GM12878 (cell line): ENCODE measurements around the gene CCDC3. TPM values are rescaled to one million over a fixed set of nuclear protein-coding genes. Genes with fewer than 3 reads are reported as not detected.

ENCODE experiments used
- ATAC-seq: fragments of 200-7000 bp; cut with Tn5 transposase; 3 replicates; pipeline ENCODE4 v1.9.1; 2020; ENCODE audit warnings: mild to moderate bottlenecking, moderate library complexity
- BruUV-seq: library from RNA; stranded (reverse); fragments of 400-500 nt; replicated peaks from 2 replicates; lab custom pipeline; 2021; lab: Mats Ljungman, UMichigan
- CTCF ChIA-PET: fragments of 300-600 bp; sonication (Branson Sonifier 250); formaldehyde crosslinking; extraction: SDS; loops from one replicate; lab custom pipeline; 2021; ENCODE audit warnings: inconsistent platforms; lab: Yijun Ruan, JAX
- POLR2A ChIA-PET: fragments of 350-600 bp; formaldehyde crosslinking; extraction: SDS; loops from one replicate; lab custom pipeline; 2021; ENCODE audit warnings: inconsistent platforms; lab: Charles Lee
- RAD21 ChIA-PET: fragments of 300-600 bp; sonication (Branson Sonifier 250); formaldehyde crosslinking; loops from one replicate; lab custom pipeline; 2023; ENCODE audit warnings: antibody characterized with exemption; ENCODE audit not compliant: unreplicated experiment; lab: Charles Lee
- SMC1A ChIA-PET: fragments of 300-600 bp; sonication (Branson Sonifier 250); formaldehyde crosslinking; loops from one replicate; lab custom pipeline; 2023; ENCODE audit not compliant: unreplicated experiment, uncharacterized antibody; lab: Charles Lee
- DNase-seq: peaks from one replicate; pipeline ENCODE4 v3.0.0-alpha.2; 2011; ENCODE audit warnings: low read depth, low spot score
- FAIRE-seq: peaks from 3 replicates; lab custom pipeline; 2011; peaks lifted over from hg19 to GRCh38; lab: Jason Lieb, UNC
- H2AFZ ChIP-seq: 2 replicates; pipeline ENCODE4 v1.6.0; 2011; ENCODE audit warnings: low read depth, low read length, control low read depth; ENCODE audit not compliant: control insufficient read depth
- H3K27ac ChIP-seq: 2 replicates; pipeline ENCODE4 v1.5.1; 2011; ENCODE audit warnings: control low read depth; ENCODE audit not compliant: control insufficient read depth, insufficient read depth
- H3K27me3 ChIP-seq, 2 experiments: replicated peaks in 1 of 2; 2 replicates each; pipeline versions ENCODE4 v1.6.0 to v1.6.1; 2011; ENCODE audit warnings: low read length in 1 of 2; ENCODE audit not compliant: control insufficient read depth in 2 of 2, insufficient read depth in 2 of 2
- H3K36me3 ChIP-seq, 2 experiments: 2 replicates each; pipeline ENCODE4 v1.5.1; 2011; ENCODE audit warnings: low read length in 1 of 2; ENCODE audit not compliant: control insufficient read depth in 2 of 2, insufficient read depth in 2 of 2
- H3K4me1 ChIP-seq: 2 replicates; pipeline ENCODE4 v1.6.1; 2011; ENCODE audit warnings: mild to moderate bottlenecking, low read length, moderate library complexity, mixed read lengths; ENCODE audit not compliant: control insufficient read depth, insufficient read depth
- H3K4me2 ChIP-seq: 2 replicates; pipeline ENCODE4 v1.6.0; 2011; ENCODE audit warnings: control low read depth; ENCODE audit not compliant: control insufficient read depth, insufficient read depth
- H3K4me3 ChIP-seq: fragments of 200-600 bp; sonication (generic); 2 replicates; pipeline ENCODE4 v1.5.1; 2016
- H3K79me2 ChIP-seq: 2 replicates; pipeline ENCODE4 v1.6.0; 2011; ENCODE audit warnings: low read length; ENCODE audit not compliant: control insufficient read depth, insufficient read depth
- H3K9ac ChIP-seq: 2 replicates; pipeline ENCODE4 v1.8.0; 2011; ENCODE audit warnings: low read length, control low read depth, mixed read lengths; ENCODE audit not compliant: control insufficient read depth, insufficient read depth
- H3K9me3 ChIP-seq: replicated peaks from 3 replicates; pipeline ENCODE4 v1.5.1; 2011; ENCODE audit warnings: mild to moderate bottlenecking, low read length; ENCODE audit not compliant: control insufficient read depth, insufficient read depth
- H4K20me1 ChIP-seq: 2 replicates; pipeline ENCODE4 v1.6.0; 2011; ENCODE audit not compliant: control insufficient read depth, insufficient read depth
- CHD1 ChIP-seq: IDR thresholded peaks from 2 replicates; pipeline ENCODE4 v1.6.1; 2012; ENCODE audit warnings: low read depth, low read length, improper control_type of control experiment
- ETV6 ChIP-seq, 2 experiments: fragments of 450-650 bp in 1 of 2; IDR thresholded peaks in 1 of 2; conservative IDR thresholded peaks in 1 of 2; 2 replicates each; pipeline ENCODE4 v1.6.1; 2014; ENCODE audit warnings: antibody characterized with exemption in 1 of 2, borderline replicate concordance in 1 of 2, low read depth in 1 of 2, mild to moderate bottlenecking in 1 of 2, moderate library complexity in 1 of 2
- HDGF ChIP-seq: fragments of 450-650 bp; IDR thresholded peaks from 2 replicates; pipeline ENCODE4 v1.6.1; 2016; ENCODE audit warnings: antibody characterized with exemption
- IRF3 ChIP-seq: fragments of 450-650 bp; IDR thresholded peaks from 2 replicates; pipeline ENCODE4 v1.6.1; 2014; ENCODE audit warnings: mild to moderate bottlenecking
- MEF2A ChIP-seq: IDR thresholded peaks from 2 replicates; pipeline ENCODE4 v1.6.1; 2011; ENCODE audit warnings: low read depth, mild to moderate bottlenecking, low read length, moderate library complexity; ENCODE audit not compliant: insufficient read depth
- MYC ChIP-seq: IDR thresholded peaks from 2 replicates; pipeline ENCODE4 v1.6.1; 2011; ENCODE audit warnings: mild to moderate bottlenecking, low read length, moderate library complexity, inconsistent platforms; ENCODE audit not compliant: insufficient read depth, insufficient replicate concordance, insufficient read length, severe bottlenecking
- NBN ChIP-seq: fragments of 450-650 bp; IDR thresholded peaks from 2 replicates; pipeline ENCODE4 v1.6.1; 2016
- NRF1 ChIP-seq: conservative IDR thresholded peaks from 2 replicates; pipeline ENCODE4 v1.6.1; 2011; ENCODE audit warnings: mild to moderate bottlenecking, low read depth, low read length, improper control_type of control experiment
- PKNOX1 ChIP-seq: fragments of 450-650 bp; IDR thresholded peaks from 2 replicates; pipeline ENCODE4 v1.6.1; 2016; ENCODE audit warnings: mild to moderate bottlenecking
- PML ChIP-seq: IDR thresholded peaks from 2 replicates; pipeline ENCODE4 v1.6.1; 2012; ENCODE audit warnings: low read length, inconsistent platforms
- POU2F2 ChIP-seq: IDR thresholded peaks from 3 replicates; pipeline ENCODE4 v1.6.1; 2011; ENCODE audit warnings: low read depth, mild to moderate bottlenecking, low read length, borderline replicate concordance
- RAD21 ChIP-seq: IDR thresholded peaks from 2 replicates; pipeline ENCODE4 v1.6.1; 2011; ENCODE audit warnings: mild to moderate bottlenecking, low read depth, low read length, moderate library complexity; ENCODE audit not compliant: insufficient read depth
- RAD51 ChIP-seq: fragments of 450-650 bp; IDR thresholded peaks from 2 replicates; pipeline ENCODE4 v1.6.1; 2016; ENCODE audit warnings: moderate library complexity, mild to moderate bottlenecking, inconsistent platforms
- REST ChIP-seq: IDR thresholded peaks from 2 replicates; pipeline ENCODE4 v1.6.1; 2012; ENCODE audit warnings: mild to moderate bottlenecking, low read depth, low read length
- SKIL ChIP-seq: fragments of 450-650 bp; IDR thresholded peaks from 2 replicates; pipeline ENCODE4 v1.6.1; 2017; ENCODE audit warnings: mild to moderate bottlenecking, low read depth, inconsistent platforms; ENCODE audit not compliant: poor library complexity, severe bottlenecking
- STAT3 ChIP-seq: IDR thresholded peaks from 2 replicates; pipeline ENCODE4 v1.6.1; 2011; ENCODE audit warnings: low read depth, low read length, improper control_type of control experiment
- WGBS: methylation state at CpG from one replicate; pipeline ENCODE4 v1.1.6; 2016; ENCODE audit warnings: low lambda C conversion rate; ENCODE audit not compliant: insufficient replicate concordance, insufficient coverage; ENCODE audit errors: missing lambda C conversion rate; 5-methylcytosine and 5-hydroxymethylcytosine counted together
- in situ Hi-C: fragments of 300-500 bp; cut with MboI; formaldehyde crosslinking; loops from 9 replicates; pipeline ENCODE4 v1.14.3; 2018; ENCODE audit warnings: mixed read lengths
- intact Hi-C: fragments of 100-400 bp; cut with micrococcal nuclease; formaldehyde crosslinking; loops from one replicate; pipeline ENCODE4 v1.14.2; 2022; ENCODE audit not compliant: unreplicated experiment
- polyA plus RNA-seq, 11 experiments: library from polyadenylated mRNA; depleted of rRNA in 4 of 11; unstranded in 6 of 11; stranded (reverse) in 5 of 11; fragments of >200 nt; fragmentation: Nextera tagmentation in 4 of 11; fragmentation: Illumina TruSeq in 1 of 11; extraction: Ambion mirVana in 4 of 11; extraction: Trizol in 1 of 11; gene quantifications; 1 replicate in 1 of 11; 2 replicates in 10 of 11; pipeline versions ENCODE4 v1.2.1 to v1.2.3, GENCODE V29; 2011 to 2016; ENCODE audit warnings: inconsistent platforms in 2 of 11, missing spikeins in 2 of 11, low read depth in 1 of 11
- total RNA-seq, 4 experiments: library from RNA; depleted of rRNA in 3 of 4; stranded (reverse); fragments of >200 nt in 3 of 4; fragmentation: Illumina TruSeq in 1 of 4; extraction: Trizol in 1 of 4; gene quantifications; 2 replicates each; pipeline versions ENCODE4 v1.2.1 to v1.2.3, GENCODE V29; 2013 to 2021

The CCDC3 gene
- total and polyA plus RNA-seq, 10 of the 15 experiments (the other 5 are each of a cell fraction or from before 2014, with no cell fraction given) = 0.08 TPM; not detected in 9

GRCh38 chr10:12995425-12995861 lies 6.1 kb downstream of the CCDC3 start:
- intact Hi-C loops = no loop called here
- in situ Hi-C loops = no loop called here
- BruUV-seq = no TSS peak
- Histone ChIP-seq H3K9me3 (no peaks in the 10 kb centered on the region), H4K20me1 (no peaks in the 10 kb centered on the region), H3K27me3 (peaks cover 3 to 4% of the 10 kb centered on the region in 2 experiments), H3K79me2 (no peaks in the 10 kb centered on the region), H3K36me3 (no peaks in the 10 kb centered on the region), H3K9ac (no peak overlapping the region), H3K4me1 (no peaks in the 10 kb centered on the region), H3K4me3 (no peak overlapping the region), H3K27ac (no peak overlapping the region), H3K4me2 (no peak overlapping the region), H2AFZ (no peak overlapping the region)
- ChIA-PET CTCF (interaction anchor here (0.9 to 1.2 kb wide), 2 partner anchors 43 to 79 kb away, joined by 3 read pairs; no protein-coding TSS in a partner anchor), POLR2A (no interaction called here), RAD21 (no interaction called here), SMC1A (interaction anchor here (1.2 kb wide), 1 partner anchor 1238 kb away, joined by 3 read pairs; no protein-coding TSS in a partner anchor)
- WGBS = 6% methylated on average over 8 of the region's 8 CpGs
- FAIRE-seq (no peak), ATAC-seq (no peak), DNase-seq (no peak)
- no peak for TF ChIP-seq PML
- TF ChIP-seq CHD1 = no peak
- TF ChIP-seq NRF1 = no peak
- no peak for TF ChIP-seq RAD51
- TF ChIP-seq HDGF = no peak
- no peak for TF ChIP-seq ETV6 (conservative IDR thresholded peaks at IDR 0.05 in 1 of 2, IDR thresholded peaks at IDR 0.05 in 1 of 2; ENCODE audit: borderline replicate concordance in 1 of 2, low read depth in 1 of 2)
- no peak for TF ChIP-seq RAD21
- TF ChIP-seq MYC = no peak
- no peak for TF ChIP-seq NBN
- TF ChIP-seq IRF3 = no peak
- TF ChIP-seq POU2F2 = no peak
- TF ChIP-seq MEF2A = no peak
- no peak for TF ChIP-seq STAT3
- no peak for TF ChIP-seq REST
- TF ChIP-seq SKIL = no peak
- TF ChIP-seq PKNOX1 = no peak
